Activated CD8-positive, alpha-beta memory T cell treated with anti-CD3 and anti-CD28 coated beads, Interleukin-2, amount 10 ng/mL, durations not matched to agents 7 days and 5 days (primary cell): ENCODE data around the gene MDM2. TPM values are rescaled to one million over a fixed set of nuclear protein-coding genes. Genes with fewer than 3 reads are reported as not detected.

ENCODE experiments used
- ATAC-seq: fragments of 150-1000 bp; cut with Tn5 transposase; one replicate; pipeline ENCODE4 v1.10.0; 2021; ENCODE audit warnings: moderate library complexity
- CTCF ChIA-PET: fragments of 350-600 bp; sonication (Branson Sonifier 250); formaldehyde crosslinking; loops from one replicate; lab custom pipeline; 2021; ENCODE audit warnings: antibody characterized with exemption; lab: Charles Lee
- DNase-seq: peaks from one replicate; pipeline ENCODE4 v3.0.0-alpha.2; 2020
- H3K27ac Mint-ChIP-seq: one replicate; pipeline ENCODE4 v1.8.0; 2021; ENCODE audit warnings: mild to moderate bottlenecking, mixed read lengths
- H3K27me3 Mint-ChIP-seq: one replicate; pipeline ENCODE4 v1.8.0; 2021; ENCODE audit warnings: mixed read lengths
- H3K36me3 Mint-ChIP-seq: one replicate; pipeline ENCODE4 v1.8.0; 2021; ENCODE audit warnings: mild to moderate bottlenecking, mixed read lengths
- H3K4me1 Mint-ChIP-seq: one replicate; pipeline ENCODE4 v1.8.0; 2021; ENCODE audit warnings: mixed read lengths
- H3K4me3 Mint-ChIP-seq: one replicate; pipeline ENCODE4 v1.8.0; 2021; ENCODE audit warnings: mild to moderate bottlenecking, moderate library complexity, mixed read lengths
- H3K9me3 Mint-ChIP-seq: one replicate; pipeline ENCODE4 v1.8.0; 2022; ENCODE audit warnings: low read depth, mixed read lengths
- total RNA-seq, 2 experiments: library from RNA; stranded (reverse); gene quantifications; one replicate each; pipeline ENCODE4 v1.2.3, GENCODE V29; 2021

The MDM2 gene
- total RNA-seq, 2 experiments from 2014 or later: 235 to 253 TPM

DNA sequence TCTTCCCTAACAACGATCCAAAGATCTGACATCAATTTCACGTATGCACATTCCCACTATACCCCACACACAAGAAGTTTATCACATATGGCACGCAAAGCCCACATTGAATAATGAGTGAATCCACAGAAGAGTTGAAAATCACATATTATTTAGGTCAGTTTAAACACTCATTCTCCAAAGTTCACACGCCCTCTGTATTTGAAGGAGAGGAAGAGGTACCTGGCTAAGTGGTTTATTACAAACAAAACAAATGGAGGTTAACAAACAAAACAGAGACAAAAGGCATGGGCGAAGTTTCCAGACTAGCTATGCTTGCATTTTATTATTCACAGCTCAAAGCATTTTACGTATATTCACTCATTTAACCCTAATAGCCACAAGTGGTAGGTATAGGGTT is 83.2 kb downstream of the MDM2 start:
- Mint-ChIP-seq H3K36me3 (peaks cover 2% of the 10 kb centered on the region), H3K27ac (no peak overlapping the region), H3K4me1 (peaks cover 30% of the 10 kb centered on the region), H3K9me3 (no peaks in the 10 kb centered on the region), H3K4me3 (no peak overlapping the region), H3K27me3 (peaks cover 7% of the 10 kb centered on the region)
- no peak for ATAC-seq
- CTCF ChIA-PET: no interaction called here
- DNase-seq: no peak

DNA sequence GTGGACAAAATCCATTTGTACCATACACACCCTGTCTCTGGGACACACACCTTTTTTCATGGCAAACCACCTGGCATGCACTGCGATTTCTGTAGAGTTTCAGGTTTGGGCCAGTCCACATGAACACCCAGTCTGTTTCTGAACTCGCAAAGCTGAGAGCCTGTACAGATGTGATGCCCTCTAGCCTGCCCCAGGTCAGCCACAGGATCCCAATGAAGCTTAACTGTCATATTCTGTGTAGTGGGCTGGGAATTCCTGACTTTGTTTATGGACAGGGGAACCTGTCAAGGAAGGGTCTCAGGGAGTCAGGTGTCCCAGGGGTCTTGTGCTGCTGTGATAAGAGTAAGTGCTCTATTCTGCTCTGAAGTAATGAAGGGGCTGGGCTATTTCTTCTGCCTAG is 85.2 kb downstream of the MDM2 start:
- Mint-ChIP-seq H3K4me1 (peaks cover 24% of the 10 kb centered on the region), H3K36me3 (peaks cover 2% of the 10 kb centered on the region), H3K9me3 (no peaks in the 10 kb centered on the region), H3K27me3 (peaks cover 12% of the 10 kb centered on the region), H3K4me3 (no peak overlapping the region), H3K27ac (no peak overlapping the region)
- no peak for ATAC-seq
- no peak for DNase-seq
- CTCF ChIA-PET: no interaction called here

DNA sequence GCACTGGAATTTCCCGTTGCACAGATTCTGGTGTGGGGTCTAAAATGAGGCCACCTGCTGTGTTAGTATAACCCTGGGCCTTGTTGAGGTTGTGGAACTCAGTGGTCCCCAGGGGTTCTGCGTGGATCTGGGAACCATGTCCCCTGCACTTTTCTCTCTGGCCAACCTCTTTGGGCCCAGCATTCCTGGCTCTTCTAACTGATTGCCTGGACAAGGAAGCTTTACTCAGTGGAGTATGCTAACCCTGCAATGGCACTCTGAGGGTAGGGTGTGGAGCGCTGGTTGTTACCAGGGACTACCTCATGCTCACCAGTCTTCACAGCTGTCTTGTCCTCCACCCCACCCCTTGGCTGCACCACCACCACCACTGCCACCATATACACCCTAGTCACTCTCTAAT is 85.8 kb downstream of the MDM2 start:
- H3K27me3 Mint-ChIP-seq: peaks cover 14% of the 10 kb centered on the region
- H3K36me3 Mint-ChIP-seq: peaks cover 2% of the 10 kb centered on the region
- no peak for ATAC-seq
- H3K4me1 Mint-ChIP-seq: peaks cover 19% of the 10 kb centered on the region
- H3K27ac Mint-ChIP-seq: no peak overlapping the region
- no peaks in the 10 kb centered on the region for H3K9me3 Mint-ChIP-seq
- DNase-seq: no peak
- no peak overlapping the region for H3K4me3 Mint-ChIP-seq
- CTCF ChIA-PET: no interaction called here

- H3K27me3 Mint-ChIP-seq: peaks cover 21% of the 10 kb centered on the region
- peaks cover 16% of the 10 kb centered on the region for H3K4me1 Mint-ChIP-seq
- no peak overlapping the region for H3K4me3 Mint-ChIP-seq
- CTCF ChIA-PET: no interaction called here
- ATAC-seq (no peak), DNase-seq (no peak)
- peaks cover 2% of the 10 kb centered on the region for H3K36me3 Mint-ChIP-seq
- no peak overlapping the region for H3K27ac Mint-ChIP-seq
- H3K9me3 Mint-ChIP-seq: no peaks in the 10 kb centered on the region
These were observed 86.4 kb downstream of the MDM2 start for GRCh38 chr12:68894276-68894855.

GRCh38 chr12:68896881-68897540 is 89.0 kb downstream of the MDM2 start:
- CTCF ChIA-PET: no interaction called here
- ATAC-seq (no peak), DNase-seq (no peak)
- H3K9me3 Mint-ChIP-seq: no peaks in the 10 kb centered on the region
- peaks cover 2% of the 10 kb centered on the region for H3K36me3 Mint-ChIP-seq
- no peak overlapping the region for H3K27ac Mint-ChIP-seq
- H3K27me3 Mint-ChIP-seq: peaks cover 34% of the 10 kb centered on the region
- peaks cover 5% of the 10 kb centered on the region for H3K4me1 Mint-ChIP-seq
- H3K4me3 Mint-ChIP-seq: no peak overlapping the region

GRCh38 chr12:68899251-68899771 is 91.3 kb downstream of the MDM2 start:
- Mint-ChIP-seq H3K9me3 (no peaks in the 10 kb centered on the region), H3K4me3 (no peak overlapping the region), H3K27ac (no peak overlapping the region), H3K4me1 (peaks cover 5% of the 10 kb centered on the region), H3K36me3 (peaks cover 2% of the 10 kb centered on the region), H3K27me3 (peaks cover 42% of the 10 kb centered on the region)
- no peak for ATAC-seq
- CTCF ChIA-PET: no interaction called here
- DNase-seq: no peak

- H3K4me1 Mint-ChIP-seq: peaks cover 3% of the 10 kb centered on the region
- no peaks in the 10 kb centered on the region for H3K9me3 Mint-ChIP-seq
- H3K27ac Mint-ChIP-seq: no peak overlapping the region
- H3K4me3 Mint-ChIP-seq: no peak overlapping the region
- H3K27me3 Mint-ChIP-seq: peaks cover 42% of the 10 kb centered on the region
- no peaks in the 10 kb centered on the region for H3K36me3 Mint-ChIP-seq
- ATAC-seq: no peak
- CTCF ChIA-PET: no interaction called here
- no peak for DNase-seq
These were observed 92.3 kb downstream of the MDM2 start for GRCh38 chr12:68900241-68900640.

Other genes starting within 250 kb of the MDM2 start
- gene RAP1B, start 197.3 kb upstream of the MDM2 start, total RNA-seq: 100 to 1,000 TPM; 211 to 252 TPM
- 100 to 1,000 TPM; 127 to 141 TPM for gene NUP107, start 121.2 kb upstream of the MDM2 start, total RNA-seq
- gene SLC35E3, start 62.0 kb upstream of the MDM2 start, total RNA-seq: 10 to 100 TPM; 10.3 to 10.8 TPM
- 1 to 10 TPM; 1.1 to 6.1 TPM for gene CPM, start 125.0 kb downstream of the MDM2 start, total RNA-seq